Measurements from ENCODE around the gene FOXO1.

FOXO1 gene

GRCh38 chr13:40571338-40571963 is 95.0 kb downstream of the FOXO1 start:
- DNase-seq: no peak

DNA sequence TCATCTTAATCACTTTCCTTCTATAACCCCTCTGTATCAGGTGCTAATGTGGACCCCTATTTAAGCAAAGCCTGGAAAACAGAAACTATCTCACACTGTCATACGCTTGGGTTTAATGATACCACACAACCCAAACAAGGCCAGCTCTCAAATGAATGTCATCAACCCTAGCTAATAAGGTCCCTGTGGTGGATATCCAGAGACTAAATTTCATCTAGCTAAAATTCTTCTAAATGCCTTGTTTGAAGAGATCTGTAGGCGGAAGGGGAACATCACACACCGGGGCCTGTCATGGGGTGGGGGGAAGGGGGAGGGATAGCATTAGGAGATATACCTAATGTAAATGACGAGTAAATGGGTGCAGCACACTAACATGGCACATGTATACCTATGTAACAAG is 95.5 kb downstream of the FOXO1 start:
- DNase-seq: no peak

DNA sequence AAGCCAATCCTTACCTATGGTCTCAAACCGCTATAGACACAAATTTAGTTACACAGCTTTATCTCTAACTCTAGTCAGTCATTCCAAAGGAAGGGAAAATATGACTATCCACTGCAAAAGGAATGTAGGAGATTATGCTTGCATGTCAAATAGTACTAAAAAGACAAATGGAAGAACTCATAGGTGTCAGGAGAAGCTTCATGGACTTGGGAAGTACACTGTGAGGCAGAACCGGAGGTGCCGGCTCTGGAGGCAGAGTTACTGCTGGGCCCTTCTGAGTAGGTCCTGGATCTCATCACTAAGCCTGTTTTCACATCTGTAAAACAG is 97.5 kb downstream of the FOXO1 start:
- no peak for DNase-seq

DNA sequence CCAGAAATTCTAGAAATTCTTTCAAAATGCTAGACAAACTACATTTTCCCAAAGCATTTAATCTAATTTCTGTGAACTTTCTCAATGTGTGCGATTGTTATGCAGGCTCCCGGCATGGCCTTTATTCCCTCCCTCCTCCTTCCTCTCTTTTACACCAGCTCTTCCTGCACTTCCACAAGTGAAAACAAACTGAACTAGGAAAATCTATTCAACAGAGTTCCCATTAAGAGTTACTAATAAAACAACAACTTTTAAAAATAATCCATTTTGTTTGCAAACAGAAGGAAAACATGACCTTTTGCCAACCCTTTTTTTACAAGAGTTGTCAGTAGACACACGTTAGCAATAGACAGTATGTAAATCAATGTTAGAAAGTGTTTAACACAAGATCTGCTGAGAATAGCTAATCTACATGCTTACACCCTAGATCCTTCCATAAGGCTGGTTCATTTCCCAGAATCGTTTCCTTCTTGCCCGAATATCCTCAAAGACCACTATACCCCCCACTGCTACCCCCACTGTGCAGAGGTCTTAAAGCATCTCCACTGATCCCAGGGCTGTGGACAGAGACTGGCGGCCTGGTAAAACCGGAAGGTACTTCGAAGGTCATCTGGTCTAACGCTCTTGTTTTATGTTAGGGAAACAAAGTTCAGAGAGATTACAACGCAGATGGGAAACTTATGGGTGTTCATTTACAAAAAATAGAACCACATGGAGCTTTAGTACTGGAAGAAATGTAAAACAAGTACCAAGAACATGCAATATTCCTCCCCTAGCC is 98.0 kb downstream of the FOXO1 start:
- DNase-seq: no peak

- no peak for DNase-seq
These were observed 99.6 kb downstream of the FOXO1 start for GRCh38 chr13:40566811-40567210.

DNA sequence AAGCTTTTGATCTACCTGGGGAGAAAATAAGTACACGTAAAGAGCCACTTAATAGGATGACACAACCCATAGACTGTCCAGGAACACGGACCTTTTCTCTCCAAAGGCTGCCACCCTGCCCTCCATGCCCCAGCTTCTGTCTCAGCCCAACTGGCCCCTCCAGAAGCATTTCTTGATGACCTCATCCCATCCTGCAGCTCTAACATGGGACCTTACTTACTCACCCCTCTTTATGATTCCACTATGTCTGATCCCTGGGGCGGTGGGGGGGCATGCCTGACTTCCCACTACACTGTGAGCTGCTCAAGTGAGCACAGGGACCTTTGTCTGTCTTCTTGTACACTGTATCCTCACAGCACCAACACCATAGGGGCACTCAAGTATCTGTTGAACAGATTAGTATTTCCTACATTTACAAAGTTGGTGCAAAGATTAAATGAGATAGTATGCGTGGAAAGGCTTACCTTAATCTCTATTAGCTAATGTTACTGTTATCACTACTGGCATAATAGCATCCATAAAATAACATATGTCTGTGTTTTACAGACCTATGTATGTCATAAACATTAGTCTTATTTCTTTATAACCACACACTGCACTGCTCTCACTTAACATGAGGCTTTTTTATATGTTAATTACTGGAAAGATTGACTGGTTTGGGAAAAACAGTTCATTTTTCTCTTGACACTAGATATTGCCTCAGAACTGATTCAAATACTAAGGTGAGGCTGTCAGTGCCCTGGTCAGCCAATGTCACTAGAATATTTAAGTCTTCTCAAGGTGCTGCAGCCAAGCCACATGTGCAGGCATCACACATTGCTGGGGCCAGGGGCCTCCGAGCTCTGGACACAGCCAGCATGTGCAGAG is 100.9 kb downstream of the FOXO1 start:
- no peak for DNase-seq

DNA sequence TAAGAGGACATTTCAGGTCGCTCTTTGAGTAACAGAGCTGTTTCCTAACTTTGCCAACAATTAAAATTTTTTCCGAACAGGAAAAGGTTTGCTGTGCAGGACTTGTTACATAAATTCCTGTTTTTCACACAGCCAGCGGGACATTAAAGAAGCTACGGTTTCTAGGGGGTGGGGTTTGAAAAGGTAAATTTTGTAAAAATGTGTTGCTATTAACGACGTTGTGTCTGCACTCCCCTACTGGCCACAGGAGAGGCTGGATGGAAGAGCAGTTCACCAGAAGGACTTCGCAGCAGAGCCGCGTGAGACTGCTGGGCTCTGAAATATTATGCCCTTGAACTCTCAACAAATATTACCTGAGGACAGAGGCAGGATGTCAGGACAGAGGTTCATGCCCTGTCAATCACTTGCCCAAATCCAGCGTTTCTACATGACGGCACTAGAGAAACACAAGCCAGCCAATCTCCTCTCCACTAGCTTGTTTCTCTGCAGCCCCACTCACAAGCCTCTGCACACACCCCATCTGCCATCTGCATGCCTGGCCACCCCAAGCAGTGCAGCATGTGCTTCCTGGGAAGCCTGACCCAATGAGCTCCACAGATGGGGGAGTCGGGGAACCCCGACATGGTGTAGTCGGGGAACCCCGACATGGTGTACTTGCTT is 102.0 kb downstream of the FOXO1 start:
- no peak for DNase-seq

- DNase-seq: no peak
These were observed 102.9 kb downstream of the FOXO1 start for GRCh38 chr13:40563350-40564125.

GRCh38 chr13:40562975-40563349 is 103.5 kb downstream of the FOXO1 start:
- DNase-seq: no peak

GRCh38 chr13:40559915-40560314 is 106.5 kb downstream of the FOXO1 start:
- DNase-seq: no peak

- no peak for DNase-seq
These were observed 107.8 kb downstream of the FOXO1 start for GRCh38 chr13:40558656-40559055.

DNA sequence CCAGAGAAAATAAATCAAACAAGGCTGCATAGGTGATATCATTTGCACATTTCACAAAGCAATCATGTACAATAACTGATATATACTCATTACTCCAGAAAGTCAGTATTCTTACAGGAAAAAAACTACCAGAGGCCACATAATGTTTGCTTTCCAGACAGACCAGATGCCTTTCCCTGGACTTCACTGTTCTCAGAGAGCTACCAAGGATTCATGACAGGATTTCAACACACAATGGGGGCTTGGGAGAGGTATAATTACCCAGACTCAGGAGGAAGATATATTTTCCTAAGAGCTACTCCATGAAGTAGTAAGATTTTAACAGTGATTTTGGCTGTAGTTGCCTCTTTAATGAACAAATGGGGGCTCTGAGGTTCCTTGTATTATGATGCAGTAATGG is 110.0 kb downstream of the FOXO1 start:
- no peak for DNase-seq

DNA sequence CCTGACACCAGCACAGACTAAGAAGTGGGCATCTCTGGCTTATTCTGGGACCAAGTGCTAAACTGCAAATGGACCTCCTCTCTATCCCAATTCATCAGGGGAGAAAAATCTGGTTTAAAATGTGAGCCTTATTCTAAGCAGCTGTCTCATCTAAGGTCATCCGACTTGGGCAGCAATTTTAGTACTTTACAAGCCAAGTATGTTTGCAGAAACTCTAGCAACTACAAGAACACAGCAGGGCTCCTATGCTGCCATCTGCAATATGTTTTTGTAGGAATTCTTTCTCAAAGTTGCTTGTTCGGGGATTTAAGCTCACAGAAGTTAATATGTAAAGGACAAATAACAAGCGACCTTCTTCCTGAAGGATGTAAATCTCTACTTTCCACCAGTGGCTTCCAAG is 113.1 kb downstream of the FOXO1 start:
- DNase-seq: no peak

DNA sequence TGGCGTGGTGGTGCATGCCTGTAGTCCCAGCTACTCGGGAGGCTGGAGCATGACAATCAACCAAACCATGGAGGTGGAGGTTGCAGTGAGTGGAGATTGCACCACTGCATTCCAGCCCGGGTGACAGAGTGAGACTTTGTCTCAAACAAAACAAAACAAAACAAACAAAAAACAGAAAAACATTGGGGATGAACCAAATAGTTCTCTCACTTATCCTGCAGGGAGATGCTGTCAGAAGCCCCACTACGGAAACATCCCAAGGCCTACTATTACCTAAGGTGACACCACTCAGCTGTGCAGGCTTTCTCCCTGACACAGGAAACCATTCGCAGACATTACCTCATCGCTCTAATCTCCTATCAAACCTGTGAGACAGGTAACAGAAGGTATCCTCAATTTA is 113.5 kb downstream of the FOXO1 start:
- no peak for DNase-seq

- DNase-seq: no peak
These were observed 116.3 kb downstream of the FOXO1 start for GRCh38 chr13:40550130-40550529.

DNA sequence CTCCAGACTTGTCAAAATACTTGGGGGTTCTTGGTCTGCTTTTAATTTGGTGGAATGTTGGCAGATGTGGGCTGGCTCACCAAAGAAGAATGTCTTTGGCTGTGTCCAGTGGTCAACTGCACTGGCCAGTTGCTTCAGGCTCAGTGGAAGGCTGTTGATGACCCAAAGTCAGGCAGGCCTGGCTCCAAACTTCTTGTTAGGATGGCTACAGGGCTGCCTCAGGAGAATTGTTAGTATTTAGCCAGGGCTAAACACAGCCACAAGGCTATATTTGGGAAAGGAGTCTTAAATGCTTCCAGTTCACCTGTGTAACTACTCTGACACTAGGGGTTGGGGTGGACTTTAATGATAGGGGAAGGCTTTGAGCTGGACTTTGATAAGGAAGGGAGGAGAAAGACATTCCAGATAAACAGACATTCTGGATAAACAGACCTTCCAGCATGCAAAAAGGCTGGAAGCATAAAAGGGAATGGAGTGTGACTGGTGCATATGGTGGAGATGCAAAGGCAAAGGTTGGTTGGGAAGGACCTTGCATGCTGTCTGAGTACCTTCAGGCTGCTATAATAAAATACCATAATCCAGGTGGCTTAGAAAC is 116.8 kb downstream of the FOXO1 start:
- DNase-seq: no peak

GRCh38 chr13:40547591-40548315 is 118.7 kb downstream of the FOXO1 start:
- no peak for DNase-seq

GRCh38 chr13:40546047-40546446 is 120.4 kb downstream of the FOXO1 start:
- no peak for DNase-seq

DNA sequence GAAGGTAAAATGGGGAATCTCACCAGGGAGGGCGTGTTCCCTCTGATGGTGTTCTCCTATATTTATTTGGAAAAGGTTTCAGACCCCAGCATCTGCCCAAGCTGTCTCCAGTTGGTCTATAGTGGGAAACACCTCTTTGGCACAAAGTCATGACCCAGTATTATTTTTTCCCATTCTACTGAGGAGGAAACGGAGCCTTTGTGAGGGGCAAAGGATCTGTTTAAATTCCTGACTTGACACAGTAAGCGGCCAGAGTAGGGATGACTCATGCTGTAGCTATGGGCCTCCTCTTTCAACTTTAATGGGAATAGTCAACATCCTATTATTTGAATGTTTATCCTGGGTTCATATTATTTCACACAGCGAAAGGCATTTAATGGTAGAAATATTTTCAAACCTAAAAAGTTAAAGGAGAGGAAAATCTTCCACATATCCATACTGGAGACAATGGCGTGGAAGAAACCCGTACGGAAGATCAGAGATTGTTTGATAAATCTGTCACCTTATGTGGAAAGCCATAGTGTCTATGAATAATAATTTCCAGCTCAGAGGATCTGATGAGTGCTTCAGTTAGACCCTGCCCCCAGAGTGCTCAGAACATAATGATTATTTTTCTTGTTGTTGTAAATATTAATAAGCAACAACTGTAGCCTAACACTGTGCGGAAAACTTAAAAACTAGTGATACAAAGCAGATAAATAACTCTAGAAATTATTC is 126.0 kb downstream of the FOXO1 start:
- no peak for DNase-seq

GRCh38 chr13:40539576-40540327 is 126.7 kb downstream of the FOXO1 start:
- DNase-seq: no peak
